Transverse colon (tissue), 4 donors: ENCODE measurements around the gene OR9K2. TPM values are rescaled to one million over a fixed set of nuclear protein-coding genes. Genes with fewer than 3 reads are reported as not detected.
"Not testable (repeated sequence)": the region's sequence is repeated elsewhere in the genome, so short reads cannot be mapped to it uniquely, and the experiment has no call there.

ENCODE experiments used
- DNase-seq: peaks from one replicate; pipeline ENCODE4 v3.0.0-alpha.2; 2019
- H3K27ac ChIP-seq, 4 donors: fragments of 200-600 bp; sonication (generic); 2 replicates each; pipeline ENCODE4 v1.5.1; 2016 to 2018; ENCODE audit warnings: inconsistent platforms in 4 of 4
- H3K27me3 ChIP-seq: fragments of 200-600 bp; sonication (generic); 2 replicates; pipeline ENCODE4 v1.5.1; 2017; ENCODE audit warnings: inconsistent platforms
- H3K36me3 ChIP-seq, 4 donors: fragments of 200-600 bp; sonication (generic); 2 replicates each; pipeline ENCODE4 v1.5.1; 2017 to 2019; ENCODE audit warnings: inconsistent platforms in 4 of 4
- H3K4me1 ChIP-seq, 4 donors: fragments of 200-600 bp; sonication (generic); 2 replicates each; pipeline ENCODE4 v1.5.1; 2017 to 2020; ENCODE audit warnings: inconsistent platforms in 4 of 4
- H3K4me3 ChIP-seq, 4 donors: fragments of 200-600 bp; sonication (generic); 1 replicate in 1 of 4; 2 replicates in 3 of 4; pipeline versions ENCODE4 v1.5.1 to v1.6.1; 2017 to 2019; ENCODE audit warnings: inconsistent platforms in 4 of 4
- H3K9me3 ChIP-seq, 2 donors: fragments of 200-600 bp; sonication (generic); 2 replicates each; pipeline ENCODE4 v1.5.1; 2017 to 2019; ENCODE audit warnings: inconsistent platforms in 2 of 2
- EP300 ChIP-seq: sonication (generic); formaldehyde crosslinking; IDR thresholded peaks from one replicate; pipeline ENCODE4 v1.6.1; 2017; ENCODE audit warnings: antibody characterized with exemption, low read depth
- POLR2A ChIP-seq: fragments of 450-650 bp; IDR thresholded peaks from one replicate; pipeline ENCODE4 v1.6.1; 2016; ENCODE audit warnings: antibody characterized with exemption, mild to moderate bottlenecking, moderate library complexity
- POLR2AphosphoS5 ChIP-seq, 3 donors: sonication (generic); formaldehyde crosslinking; IDR thresholded peaks; one replicate each; pipeline ENCODE4 v1.6.1; 2016; ENCODE audit warnings: antibody characterized with exemption in 3 of 3
- WGBS, 2 donors: methylation state at CpG; one replicate each; pipeline ENCODE4 v1.1.5; 2018; ENCODE audit warnings: low coverage in 1 of 2; 5-methylcytosine and 5-hydroxymethylcytosine counted together
- in situ Hi-C, 4 donors: fragments of 200-750 bp; cut with MboI; loops; one replicate each; pipeline versions ENCODE4 v1.15.0 to v1.15.1; 2017; ENCODE audit warnings: low sequenced_read_pairs in 3 of 4, low pct_ligation_motif_present in 1 of 4, low pct_unique_long_range_greater_than_20kb in 1 of 4
- intact Hi-C: fragments of 100-400 bp; cut with DNase I; formaldehyde crosslinking; loops from one replicate; pipeline ENCODE4 v1.15.1; 2023; ENCODE audit warnings: low total_unique reads
- total RNA-seq, 4 donors: library from RNA; depleted of rRNA; stranded (reverse); fragments of >200 nt; gene quantifications; one replicate each; pipeline ENCODE4 v1.1.0, GENCODE V29; 2016
- TF ChIP-seq, protein P1 (sequence below), 5 experiments: fragments of 200-600 bp in 3 of 5; fragments of 450-650 bp in 2 of 5; sonication (generic) in 3 of 5; IDR thresholded peaks; 1 replicate in 2 of 5; 2 replicates in 3 of 5; pipeline ENCODE4 v1.5.1; 2016 to 2017; ENCODE audit warnings: antibody characterized with exemption in 5 of 5, inconsistent platforms in 3 of 5, mild to moderate bottlenecking in 2 of 5, moderate library complexity in 1 of 5

The OR9K2 gene
- total RNA-seq, 4 donors from 2014 or later, result not detected

GRCh38 chr12:55132816-55133215 is 6.6 kb downstream of the OR9K2 start:
- WGBS, 2 donors, result 70 to 80% methylated on average over 1 of the region's 1 CpG
- no peak for TF ChIP-seq POLR2A
- TF ChIP-seq POLR2AphosphoS5 (IDR thresholded peaks at IDR 0.05), result no peak
- TF ChIP-seq, protein P1, sequence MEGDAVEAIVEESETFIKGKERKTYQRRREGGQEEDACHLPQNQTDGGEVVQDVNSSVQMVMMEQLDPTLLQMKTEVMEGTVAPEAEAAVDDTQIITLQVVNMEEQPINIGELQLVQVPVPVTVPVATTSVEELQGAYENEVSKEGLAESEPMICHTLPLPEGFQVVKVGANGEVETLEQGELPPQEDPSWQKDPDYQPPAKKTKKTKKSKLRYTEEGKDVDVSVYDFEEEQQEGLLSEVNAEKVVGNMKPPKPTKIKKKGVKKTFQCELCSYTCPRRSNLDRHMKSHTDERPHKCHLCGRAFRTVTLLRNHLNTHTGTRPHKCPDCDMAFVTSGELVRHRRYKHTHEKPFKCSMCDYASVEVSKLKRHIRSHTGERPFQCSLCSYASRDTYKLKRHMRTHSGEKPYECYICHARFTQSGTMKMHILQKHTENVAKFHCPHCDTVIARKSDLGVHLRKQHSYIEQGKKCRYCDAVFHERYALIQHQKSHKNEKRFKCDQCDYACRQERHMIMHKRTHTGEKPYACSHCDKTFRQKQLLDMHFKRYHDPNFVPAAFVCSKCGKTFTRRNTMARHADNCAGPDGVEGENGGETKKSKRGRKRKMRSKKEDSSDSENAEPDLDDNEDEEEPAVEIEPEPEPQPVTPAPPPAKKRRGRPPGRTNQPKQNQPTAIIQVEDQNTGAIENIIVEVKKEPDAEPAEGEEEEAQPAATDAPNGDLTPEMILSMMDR (IDR thresholded peaks at IDR 0.05), result no peak
- no peak for TF ChIP-seq EP300
- DNase-seq, result no peak
- Histone ChIP-seq H3K4me1 (no peaks in the 10 kb centered on the region), H3K9me3 (no peaks in the 10 kb centered on the region), H3K4me3 (no peak overlapping the region), H3K27ac (no peak overlapping the region), H3K36me3 (no peaks in the 10 kb centered on the region), H3K27me3 (peaks cover 9% of the 10 kb centered on the region)
- in situ Hi-C loops, result no loop called here
- intact Hi-C loops, result loop anchor here (10.0 kb wide), 1 partner anchor 128 kb away; no protein-coding TSS in a partner anchor

DNA sequence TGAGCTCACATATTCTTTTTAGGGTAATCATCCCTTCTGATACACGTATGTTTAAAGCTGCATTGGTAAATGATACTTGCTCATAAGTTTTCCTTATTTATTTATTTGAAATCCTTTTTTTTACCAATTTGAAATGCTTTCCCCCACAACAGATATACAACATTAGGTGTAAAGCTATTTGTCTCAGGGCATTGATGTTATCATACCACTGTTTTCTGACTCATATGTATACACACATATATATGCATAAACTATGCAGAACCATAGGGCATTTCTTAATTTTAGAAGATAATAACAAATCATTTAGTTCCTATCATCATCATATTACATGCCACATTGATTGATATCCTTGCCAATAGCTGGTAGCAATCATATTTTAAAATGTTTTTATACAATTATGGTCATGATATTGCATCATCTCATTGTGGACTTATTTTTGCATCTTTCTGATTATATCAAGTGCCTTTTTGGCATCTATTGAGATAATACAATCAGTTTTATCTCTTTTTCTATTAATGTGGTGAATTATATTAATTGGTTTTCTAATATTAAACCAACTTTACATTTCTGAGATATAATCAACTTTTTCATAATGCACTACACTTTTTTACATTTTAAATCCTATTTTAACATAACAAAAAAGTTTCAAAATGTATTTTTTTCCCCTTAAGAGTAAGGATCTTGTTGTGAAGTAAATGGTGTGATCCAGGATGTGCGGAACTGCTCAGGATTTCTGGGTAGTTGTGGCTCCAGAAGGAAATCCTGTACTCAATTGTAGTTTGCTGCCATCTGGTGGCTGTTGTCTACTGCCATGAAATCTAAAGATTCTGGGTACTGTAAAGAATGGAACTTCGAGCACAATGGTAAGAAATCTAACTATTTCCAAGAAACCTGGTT is 16.7 kb downstream of the OR9K2 start:
- Histone ChIP-seq H3K36me3 (no peaks in the 10 kb centered on the region), H3K27ac (no peak overlapping the region), H3K27me3 (no peaks in the 10 kb centered on the region), H3K9me3 (peaks cover 0 to 5% of the 10 kb centered on the region in 2 donors), H3K4me3 (no peak overlapping the region), H3K4me1 (no peaks in the 10 kb centered on the region)
- intact Hi-C loops, result no loop called here
- in situ Hi-C loops, result no loop called here
- WGBS, 2 donors, result 19 to 28% methylated on average over 3 of the region's 3 CpGs
- TF ChIP-seq POLR2A, result no peak
- TF ChIP-seq POLR2AphosphoS5 (IDR thresholded peaks at IDR 0.05), result no peak
- TF ChIP-seq, protein P1 (IDR thresholded peaks at IDR 0.05), result peak; percentile 18 to 61 (median 45)
- no peak for TF ChIP-seq EP300
- DNase-seq, result no peak

DNA sequence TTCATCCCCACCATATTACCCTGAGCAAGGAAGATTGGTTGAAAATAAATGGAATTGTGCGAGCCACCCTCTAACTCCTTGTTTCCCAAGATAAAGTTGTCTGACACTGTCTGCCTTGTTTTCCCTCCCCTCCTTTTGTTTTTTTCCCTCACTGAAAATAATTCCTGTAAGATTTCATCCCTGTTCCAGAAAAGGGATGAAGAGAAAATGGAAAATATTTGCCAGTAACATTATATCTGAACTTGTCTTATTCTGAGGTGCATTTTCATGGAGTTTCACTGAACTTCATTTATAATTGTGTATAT is 17.3 kb downstream of the OR9K2 start:
- no peaks in the 10 kb centered on the region for H3K27me3 ChIP-seq
- in situ Hi-C loops, result no loop called here
- TF ChIP-seq, protein P1 (IDR thresholded peaks at IDR 0.05), result no peak
- no peak for TF ChIP-seq POLR2A
- TF ChIP-seq EP300, result no peak
- no peak for TF ChIP-seq POLR2AphosphoS5 (IDR thresholded peaks at IDR 0.05)
- no peak for DNase-seq
- H3K36me3 ChIP-seq, result no peaks in the 10 kb centered on the region
- peaks cover 0 to 5% of the 10 kb centered on the region in 2 donors for H3K9me3 ChIP-seq
- H3K27ac ChIP-seq, result no peak overlapping the region
- intact Hi-C loops, result no loop called here
- no peak overlapping the region for H3K4me3 ChIP-seq
- WGBS, 2 donors, result 14 to 30% methylated on average over 1 of the region's 1 CpG
- no peaks in the 10 kb centered on the region for H3K4me1 ChIP-seq

DNA sequence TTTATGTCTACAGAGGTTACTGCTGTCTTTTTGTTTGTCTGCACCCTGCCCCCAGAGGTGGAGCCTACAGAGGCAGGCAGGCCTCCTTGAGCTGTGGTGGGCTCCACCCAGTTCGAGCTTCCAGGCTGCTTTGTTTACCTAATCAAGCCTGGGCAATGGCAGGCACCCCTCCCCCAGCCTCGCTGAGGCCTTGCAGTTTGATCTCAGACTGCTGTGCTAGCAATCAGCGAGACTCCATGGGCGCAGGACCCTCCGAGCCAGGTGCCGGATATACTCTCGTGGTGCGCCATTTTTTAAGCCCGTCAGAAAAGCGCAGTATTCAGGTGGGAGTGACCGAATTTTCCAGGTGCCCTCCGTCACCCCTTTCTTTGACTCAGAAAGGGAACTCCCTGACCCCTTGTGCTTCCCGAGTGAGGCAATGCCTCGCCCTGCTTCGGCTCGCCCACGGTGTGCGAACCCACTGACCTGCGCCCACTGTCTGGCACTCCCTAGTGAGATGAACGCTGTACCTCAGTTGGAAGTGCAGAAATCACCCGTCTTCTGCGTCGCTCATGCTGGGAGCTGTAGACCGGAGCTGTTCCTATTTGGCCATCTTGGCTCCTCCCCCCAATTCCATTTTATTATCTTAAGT is 40.9 kb downstream of the OR9K2 start:
- in situ Hi-C loops, H3K4me1 ChIP-seq, DNase-seq, H3K27me3 ChIP-seq, H3K27ac ChIP-seq, intact Hi-C loops, H3K9me3 ChIP-seq, H3K4me3 ChIP-seq, H3K36me3 ChIP-seq: not testable (repeated sequence)
- 72 to 87% methylated on average over 6 to 23 of the region's 24 CpGs for whole genome bisulfite sequencing, 2 donors
